A549 (cell line): ENCODE data around the gene COL13A1. TPM values are rescaled to one million over a fixed set of nuclear protein-coding genes. Genes with fewer than 3 reads are reported as not detected.

ENCODE experiments used
- ATAC-seq, 2 experiments: fragments of 200-7000 bp in 1 of 2; fragments of >200 bp in 1 of 2; cut with Nextera tagmentation in 1 of 2; cut with Tn5 transposase in 1 of 2; 3 replicates each; pipeline versions ENCODE4 v1.8.0 to v1.9.1; 2018 to 2020; ENCODE audit warnings: mild to moderate bottlenecking in 1 of 2, moderate library complexity in 1 of 2
- CTCF ChIA-PET: fragments of 300-600 bp; sonication (Branson Sonifier 250); formaldehyde crosslinking; extraction: SDS; loops from one replicate; lab custom pipeline; 2021; ENCODE audit warnings: antibody characterized with exemption, inconsistent platforms; lab: Yijun Ruan, JAX
- POLR2A ChIA-PET: fragments of 350-600 bp; formaldehyde crosslinking; extraction: SDS; loops from one replicate; lab custom pipeline; 2021; ENCODE audit warnings: antibody characterized with exemption, inconsistent platforms; lab: Yijun Ruan, JAX
- DNase-seq, 2 experiments: peaks; one replicate each; pipeline versions ENCODE4 v3.0.0 to v3.0.0-alpha.2; 2011 to 2016; ENCODE audit warnings: low read depth in 1 of 2, low spot score in 1 of 2
- FAIRE-seq: peaks from 2 replicates; lab custom pipeline; 2011; peaks lifted over from hg19 to GRCh38; lab: Jason Lieb, UNC
- H3K27ac ChIP-seq, 2 experiments: fragments of >200 bp; sonication (Bioruptor Twin); formaldehyde crosslinking; 3 replicates each; pipeline ENCODE4 v1.5.1; 2016 to 2017
- H3K4me1 ChIP-seq: fragments of >200 bp; sonication (Bioruptor Twin); formaldehyde crosslinking; 3 replicates; pipeline ENCODE4 v1.6.1; 2016
- H3K4me2 ChIP-seq: fragments of >200 bp; sonication (Bioruptor Twin); formaldehyde crosslinking; 3 replicates; pipeline ENCODE4 v1.6.1; 2016
- H3K4me3 ChIP-seq: fragments of >200 bp; sonication (Bioruptor Twin); formaldehyde crosslinking; 3 replicates; pipeline ENCODE4 v1.5.1; 2016
- H3K9me3 ChIP-seq: fragments of >200 bp; sonication (Bioruptor Twin); formaldehyde crosslinking; 3 replicates; pipeline ENCODE4 v1.6.1; 2016
- BHLHE40 ChIP-seq: IDR thresholded peaks from 2 replicates; pipeline ENCODE4 v1.6.1; 2012; ENCODE audit warnings: low read depth, low read length, inconsistent platforms
- CBX8 ChIP-seq: fragments of 200-600 bp; sonication (generic); IDR thresholded peaks from 2 replicates; pipeline ENCODE4 v1.6.1; 2016
- CEBPB ChIP-seq, 2 experiments: fragments of >200 bp in 1 of 2; sonication (Bioruptor Twin) in 1 of 2; formaldehyde crosslinking in 1 of 2; IDR thresholded peaks; 2 replicates each; pipeline ENCODE4 v1.6.1; 2012 to 2016
- CHD2 ChIP-seq: fragments of 150-350 bp; IDR thresholded peaks from 2 replicates; pipeline ENCODE4 v1.6.1; 2014; ENCODE audit warnings: low read length; ENCODE audit not compliant: partially characterized antibody
- CHD4 ChIP-seq: fragments of 200-600 bp; sonication (generic); IDR thresholded peaks from 2 replicates; pipeline ENCODE4 v1.6.1; 2016; ENCODE audit warnings: antibody characterized with exemption, mild to moderate bottlenecking, borderline replicate concordance
- EHF ChIP-seq: fragments of 250-450 bp; sonication (Bioruptor Pico); IDR thresholded peaks from 2 replicates; pipeline ENCODE4 v1.5.0; 2020; ENCODE audit warnings: mild to moderate bottlenecking
- EHMT2 ChIP-seq: fragments of 200-600 bp; sonication (generic); IDR thresholded peaks from 2 replicates; pipeline ENCODE4 v1.6.1; 2016; ENCODE audit warnings: antibody characterized with exemption, low read depth, mild to moderate bottlenecking, moderate library complexity
- EP300 ChIP-seq, 2 experiments: fragments of >200 bp; sonication (Bioruptor Twin); formaldehyde crosslinking; IDR thresholded peaks; 2 replicates in 1 of 2; 3 replicates in 1 of 2; pipeline ENCODE4 v1.6.1; 2016 to 2017
- ESRRA ChIP-seq: fragments of 150-350 bp; IDR thresholded peaks from 2 replicates; pipeline ENCODE4 v1.6.1; 2014; ENCODE audit warnings: mild to moderate bottlenecking, low read length, borderline replicate concordance
- FOSB ChIP-seq: fragments of 250-450 bp; sonication (Bioruptor Pico); IDR thresholded peaks from 2 replicates; pipeline ENCODE4 v1.5.0; 2020; ENCODE audit warnings: mild to moderate bottlenecking, moderate library complexity
- FOSL2 ChIP-seq, 2 experiments: fragments of 450-650 bp in 1 of 2; fragments of >200 bp in 1 of 2; sonication (Bioruptor Twin) in 1 of 2; formaldehyde crosslinking; IDR thresholded peaks; 2 replicates each; pipeline versions ENCODE4 v1.5.0 to v1.6.1; 2016 to 2020; ENCODE audit warnings: mild to moderate bottlenecking in 1 of 2, moderate library complexity in 1 of 2
- GATA3 ChIP-seq: IDR thresholded peaks from 2 replicates; pipeline ENCODE4 v1.6.1; 2012; ENCODE audit warnings: borderline replicate concordance
- HOXB5 ChIP-seq: fragments of 250-450 bp; sonication (Bioruptor Pico); IDR thresholded peaks from 2 replicates; pipeline ENCODE4 v1.5.0; 2020; ENCODE audit warnings: mild to moderate bottlenecking, moderate library complexity
- JUN ChIP-seq, 2 experiments: fragments of >200 bp; sonication (Bioruptor Twin); formaldehyde crosslinking; IDR thresholded peaks; 2 replicates in 1 of 2; 3 replicates in 1 of 2; pipeline ENCODE4 v1.6.1; 2016 to 2017
- JUNB ChIP-seq: fragments of >200 bp; sonication (Bioruptor Twin); formaldehyde crosslinking; IDR thresholded peaks from 2 replicates; pipeline ENCODE4 v1.6.1; 2016
- KDM1A ChIP-seq: fragments of 200-600 bp; sonication (generic); IDR thresholded peaks from 2 replicates; pipeline ENCODE4 v1.6.1; 2016; ENCODE audit warnings: low read depth, mild to moderate bottlenecking
- KDM5A ChIP-seq: fragments of 200-600 bp; sonication (generic); IDR thresholded peaks from 2 replicates; pipeline ENCODE4 v1.6.1; 2016; ENCODE audit warnings: antibody characterized with exemption, mild to moderate bottlenecking
- MAZ ChIP-seq: fragments of 150-350 bp; IDR thresholded peaks from 2 replicates; pipeline ENCODE4 v1.6.1; 2014; ENCODE audit warnings: antibody characterized with exemption, low read depth, low read length, borderline replicate concordance
- NFE2L2 ChIP-seq: fragments of 150-350 bp; conservative IDR thresholded peaks from 2 replicates; pipeline ENCODE4 v1.6.1; 2014; ENCODE audit warnings: low read length
- NR3C1 ChIP-seq: fragments of >200 bp; sonication (Bioruptor Twin); formaldehyde crosslinking; IDR thresholded peaks from 3 replicates; pipeline ENCODE4 v1.6.1; 2017
- POLR2A ChIP-seq: IDR thresholded peaks from 2 replicates; pipeline ENCODE4 v1.6.1; 2012; ENCODE audit warnings: mild to moderate bottlenecking, low read length
- RAD21 ChIP-seq, 2 experiments: fragments of >200 bp in 1 of 2; sonication (Bioruptor Twin) in 1 of 2; formaldehyde crosslinking in 1 of 2; IDR thresholded peaks in 1 of 2; conservative IDR thresholded peaks in 1 of 2; 2 replicates in 1 of 2; 3 replicates in 1 of 2; pipeline ENCODE4 v1.6.1; 2012 to 2018; ENCODE audit warnings: inconsistent platforms in 1 of 2
- RFX5 ChIP-seq: fragments of 450-650 bp; IDR thresholded peaks from 2 replicates; pipeline ENCODE4 v1.7.1; 2014; ENCODE audit warnings: antibody characterized with exemption, mild to moderate bottlenecking, moderate library complexity
- SMC3 ChIP-seq: fragments of >200 bp; sonication (Bioruptor Twin); formaldehyde crosslinking; IDR thresholded peaks from 3 replicates; pipeline ENCODE4 v1.6.1; 2018; ENCODE audit warnings: inconsistent platforms
- SREBF2 ChIP-seq: fragments of 450-650 bp; IDR thresholded peaks from 2 replicates; pipeline ENCODE4 v1.6.1; 2014; ENCODE audit warnings: mild to moderate bottlenecking, moderate library complexity
- ZC3H11A ChIP-seq: fragments of 450-650 bp; IDR thresholded peaks from 2 replicates; pipeline ENCODE4 v1.6.1; 2014; ENCODE audit warnings: antibody characterized with exemption, mild to moderate bottlenecking
- ZFP36 ChIP-seq: fragments of 450-650 bp; IDR thresholded peaks from 2 replicates; pipeline ENCODE4 v1.6.1; 2014; ENCODE audit warnings: borderline replicate concordance; ENCODE audit not compliant: partially characterized antibody
- WGBS: methylation state at CpG from one replicate; pipeline ENCODE4 v1.1.6; 2017; ENCODE audit errors: missing lambda C conversion rate; 5-methylcytosine and 5-hydroxymethylcytosine counted together
- polyA plus RNA-seq, 4 experiments: library from polyadenylated mRNA; depleted of rRNA in 3 of 4; stranded (reverse); fragments of >200 nt; fragmentation: RNase III in 1 of 4; extraction: RNeasy Plus Mini Kit Qiagen cat#74134 plus additional on column Dnase treatment in 1 of 4; gene quantifications; 2 replicates in 3 of 4; 3 replicates in 1 of 4; pipeline ENCODE4 v1.2.3, GENCODE V29; 2011 to 2017
- TF ChIP-seq, protein P1 (sequence below): fragments of 150-350 bp; IDR thresholded peaks from 2 replicates; pipeline ENCODE4 v1.6.1; 2014; ENCODE audit warnings: low read depth, mild to moderate bottlenecking, low read length
- TF ChIP-seq, protein P2 (sequence below): IDR thresholded peaks from 2 replicates; pipeline ENCODE4 v1.6.1; 2012; ENCODE audit warnings: low read depth, borderline replicate concordance
- TF ChIP-seq, protein P3 (sequence below): fragments of >200 bp; sonication (Bioruptor Twin); formaldehyde crosslinking; IDR thresholded peaks from 3 replicates; pipeline ENCODE4 v1.5.1; 2016

Gene COL13A1
- polyA plus RNA-seq, 2 of the 4 experiments (the other 2 are of a cell fraction): 0.08 to 0.27 TPM

DNA sequence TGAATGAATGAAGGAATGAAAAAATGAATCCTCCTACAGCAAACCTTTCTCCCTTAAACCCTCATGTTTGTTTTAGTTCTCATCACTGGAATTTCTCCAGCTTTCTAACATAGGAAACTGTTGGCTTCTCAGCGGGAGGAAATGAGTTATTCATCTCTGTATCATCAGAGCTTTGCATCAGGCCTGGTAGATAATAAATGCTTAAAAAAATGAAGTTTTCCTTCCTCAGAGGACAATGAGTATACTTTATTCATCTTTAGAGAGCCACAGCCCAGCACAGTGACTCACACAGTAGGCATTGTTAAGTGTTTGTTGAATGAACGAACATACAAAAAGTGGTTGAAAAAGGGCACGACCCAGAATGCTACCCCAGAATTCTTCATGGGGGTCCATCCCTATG, 62.6 kb downstream of the COL13A1 start:
- TF ChIP-seq RAD21 (conservative IDR thresholded peaks at IDR 0.05 in 1 of 2, IDR thresholded peaks at IDR 0.05 in 1 of 2) (0 out of 5 replicates have a peak, but pooled peaks of 1 of the 2 experiments have one; percentile 5), JUN (IDR thresholded peaks at IDR 0.05) (0 out of 5 replicates have a peak, but pooled peaks of 1 of the 2 experiments have one; percentile 31), SMC3 (no peak), EP300 (IDR thresholded peaks at IDR 0.05) (no peak), CBX8 (no peak), KDM1A (no peak), EHMT2 (no peak), BHLHE40 (no peak), ESRRA (no peak), FOSL2 (IDR thresholded peaks at IDR 0.05) (peak; percentile 10; the same call in 1 of the 2 replicates), FOSL2 (CRISPR knock-in tag; IDR thresholded peaks at IDR 0.05) (peak; percentile 36; the same call in 1 of the 2 replicates), POLR2A (no peak), GATA3 (peak; percentile 41; the same call in 1 of the 2 replicates), CHD2 (no peak), ZFP36 (no peak), JUNB (peak; percentile 60; the same call in 1 of the 2 replicates), NR3C1 (no peak), FOSB (CRISPR knock-in tag) (no peak), SREBF2 (no peak), CHD4 (no peak), MAZ (no peak), RFX5 (no peak), CEBPB (IDR thresholded peaks at IDR 0.05) (peak in 1 of 2 experiments; percentile 42; a peak in 1 of 4 replicates), ZC3H11A (no peak), KDM5A (no peak)
- TF ChIP-seq, protein P1, sequence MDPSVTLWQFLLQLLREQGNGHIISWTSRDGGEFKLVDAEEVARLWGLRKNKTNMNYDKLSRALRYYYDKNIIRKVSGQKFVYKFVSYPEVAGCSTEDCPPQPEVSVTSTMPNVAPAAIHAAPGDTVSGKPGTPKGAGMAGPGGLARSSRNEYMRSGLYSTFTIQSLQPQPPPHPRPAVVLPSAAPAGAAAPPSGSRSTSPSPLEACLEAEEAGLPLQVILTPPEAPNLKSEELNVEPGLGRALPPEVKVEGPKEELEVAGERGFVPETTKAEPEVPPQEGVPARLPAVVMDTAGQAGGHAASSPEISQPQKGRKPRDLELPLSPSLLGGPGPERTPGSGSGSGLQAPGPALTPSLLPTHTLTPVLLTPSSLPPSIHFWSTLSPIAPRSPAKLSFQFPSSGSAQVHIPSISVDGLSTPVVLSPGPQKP: no peak
- Histone ChIP-seq H3K4me3 (no peak overlapping the region), H3K4me1 (peaks cover 46% of the 10 kb centered on the region), H3K27ac (peak overlapping the region; percentile 54 to 87; a peak in 5 of 6 replicates), H3K4me2 (peak overlapping the region; percentile 55), H3K9me3 (no peaks in the 10 kb centered on the region)
- FAIRE-seq (peak; percentile 68), ATAC-seq (peak; percentile 44 to 70; a peak in 4 of 6 replicates), DNase-seq (peak in 1 of 2 experiments; percentile 62)
- POLR2A ChIA-PET: interaction anchor here (0.5 to 0.6 kb wide), 2 partner anchors 19 to 701 kb away, joined by 3 read pairs; no protein-coding TSS in a partner anchor
- CTCF ChIA-PET: interaction anchor here (0.6 to 9.0 kb wide), 6 partner anchors 8 to 500 kb away, joined by 3 to 103 read pairs (median 3); no protein-coding TSS in a partner anchor
- WGBS: 2% methylated on average over 3 of the region's 3 CpGs

DNA sequence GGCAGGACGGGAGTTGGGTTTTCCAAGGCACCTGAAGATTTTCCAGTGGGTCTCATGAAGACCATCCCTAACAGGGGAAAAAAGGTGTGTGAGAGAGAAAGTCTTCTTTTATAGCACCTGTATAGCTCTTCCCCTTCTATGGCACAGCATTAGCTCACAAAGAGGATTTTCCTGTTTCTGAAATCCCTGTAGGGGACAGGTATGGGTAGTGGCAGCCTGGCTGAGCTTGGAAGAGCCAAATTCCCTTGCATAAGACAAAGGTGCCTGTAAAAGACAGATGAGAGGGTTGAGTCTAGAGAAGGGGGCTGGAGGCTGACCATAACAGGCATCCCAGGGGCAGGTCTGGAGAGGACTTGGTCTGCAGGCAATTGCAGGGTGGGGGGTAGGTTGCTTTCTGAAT, 63.7 kb downstream of the COL13A1 start:
- FAIRE-seq: no peak

More for the DNA sequence above, 63.7 kb downstream of the COL13A1 start:
- ChIA-PET POLR2A (no interaction called here), CTCF (interaction anchor here (0.6 to 9.0 kb wide), 3 partner anchors 15 to 64 kb away, joined by 3 to 103 read pairs (median 3); partner anchors contain the start of gene COL13A1)
- DNase-seq (no peak), ATAC-seq (no peak)
- Histone ChIP-seq H3K9me3 (no peaks in the 10 kb centered on the region), H3K4me1 (peaks cover 49% of the 10 kb centered on the region), H3K27ac (peak overlapping the region; percentile 54 to 87; a peak in 4 of 6 replicates), H3K4me3 (no peak overlapping the region), H3K4me2 (no peak overlapping the region; the same call in 2 of the 3 replicates)
- TF ChIP-seq, protein P2, sequence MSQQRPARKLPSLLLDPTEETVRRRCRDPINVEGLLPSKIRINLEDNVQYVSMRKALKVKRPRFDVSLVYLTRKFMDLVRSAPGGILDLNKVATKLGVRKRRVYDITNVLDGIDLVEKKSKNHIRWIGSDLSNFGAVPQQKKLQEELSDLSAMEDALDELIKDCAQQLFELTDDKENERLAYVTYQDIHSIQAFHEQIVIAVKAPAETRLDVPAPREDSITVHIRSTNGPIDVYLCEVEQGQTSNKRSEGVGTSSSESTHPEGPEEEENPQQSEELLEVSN: no peak
- no peak for TF ChIP-seq NFE2L2
- no peak for TF ChIP-seq RAD21 (conservative IDR thresholded peaks at IDR 0.05 in 1 of 2, IDR thresholded peaks at IDR 0.05 in 1 of 2)
- TF ChIP-seq HOXB5 (CRISPR knock-in tag): no peak
- no peak for TF ChIP-seq JUN (IDR thresholded peaks at IDR 0.05)
- TF ChIP-seq, protein P3, sequence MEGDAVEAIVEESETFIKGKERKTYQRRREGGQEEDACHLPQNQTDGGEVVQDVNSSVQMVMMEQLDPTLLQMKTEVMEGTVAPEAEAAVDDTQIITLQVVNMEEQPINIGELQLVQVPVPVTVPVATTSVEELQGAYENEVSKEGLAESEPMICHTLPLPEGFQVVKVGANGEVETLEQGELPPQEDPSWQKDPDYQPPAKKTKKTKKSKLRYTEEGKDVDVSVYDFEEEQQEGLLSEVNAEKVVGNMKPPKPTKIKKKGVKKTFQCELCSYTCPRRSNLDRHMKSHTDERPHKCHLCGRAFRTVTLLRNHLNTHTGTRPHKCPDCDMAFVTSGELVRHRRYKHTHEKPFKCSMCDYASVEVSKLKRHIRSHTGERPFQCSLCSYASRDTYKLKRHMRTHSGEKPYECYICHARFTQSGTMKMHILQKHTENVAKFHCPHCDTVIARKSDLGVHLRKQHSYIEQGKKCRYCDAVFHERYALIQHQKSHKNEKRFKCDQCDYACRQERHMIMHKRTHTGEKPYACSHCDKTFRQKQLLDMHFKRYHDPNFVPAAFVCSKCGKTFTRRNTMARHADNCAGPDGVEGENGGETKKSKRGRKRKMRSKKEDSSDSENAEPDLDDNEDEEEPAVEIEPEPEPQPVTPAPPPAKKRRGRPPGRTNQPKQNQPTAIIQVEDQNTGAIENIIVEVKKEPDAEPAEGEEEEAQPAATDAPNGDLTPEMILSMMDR: no peak
- no peak for TF ChIP-seq EHF
- 92% methylated on average over 1 of the region's 1 CpG for WGBS
